ENCODE measurements around the gene BRPF1.

Gene BRPF1

GRCh38 chr3:9701711-9702110 is 29.8 kb upstream of the BRPF1 start:
- no peak for DNase-seq (ENCODE audit: low read depth)

DNA sequence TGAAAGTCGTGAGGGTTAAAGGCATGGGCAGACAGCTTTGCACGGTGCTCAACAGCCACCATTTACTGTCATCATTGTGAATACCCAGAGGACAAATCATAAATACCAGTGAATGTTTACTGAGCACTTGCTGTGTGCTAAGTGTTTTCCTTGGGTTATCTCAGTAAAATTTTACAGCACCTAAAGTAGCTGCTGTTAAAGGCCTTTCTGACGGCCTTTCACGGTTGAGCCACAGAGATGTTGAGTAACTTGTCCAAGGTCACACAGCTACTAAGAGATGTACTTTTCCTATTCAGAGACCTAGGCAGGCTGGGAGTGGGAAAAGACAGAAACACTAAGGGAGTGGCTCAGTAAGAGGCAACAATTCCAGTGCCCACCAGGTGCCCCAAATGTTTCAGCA is 28.3 kb upstream of the BRPF1 start:
- no peak for DNase-seq (ENCODE audit: low read depth)

DNA sequence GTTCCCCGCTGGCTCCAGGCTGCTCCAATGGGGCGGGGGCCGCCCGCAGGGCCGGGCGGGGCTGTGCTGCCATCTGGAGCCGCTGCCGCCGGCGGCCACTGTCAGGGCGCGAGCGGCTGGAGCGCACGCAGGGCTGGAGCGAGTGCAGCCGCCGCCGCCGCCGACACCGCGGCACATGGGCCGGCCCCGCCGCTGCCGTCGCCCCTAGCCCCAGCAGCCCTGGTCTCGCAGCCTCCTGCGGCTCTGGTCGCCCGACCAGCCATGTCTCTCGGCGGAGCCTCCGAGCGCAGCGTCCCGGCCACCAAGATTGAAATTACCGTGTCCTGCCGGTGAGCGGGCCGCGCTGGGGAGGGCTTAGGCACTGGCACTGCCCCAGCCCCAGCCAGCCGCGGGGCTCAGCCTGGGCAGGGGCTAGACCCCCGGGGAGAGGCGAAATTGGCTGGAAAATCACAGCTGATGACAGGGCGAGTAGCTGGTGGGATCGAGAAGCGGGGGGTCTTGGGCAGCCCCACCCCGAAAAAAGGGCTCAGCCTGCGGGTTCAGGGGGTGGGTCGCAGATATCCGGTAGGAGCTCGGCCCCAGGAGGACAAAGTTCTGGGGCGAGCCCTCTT is 27.7 kb upstream of the BRPF1 start, which contains the start of gene CPNE9:
Gene CPNE9, plus strand, starts transcription at position 98 of the 611 bp plus-strand sequence. Its CDS starts 164 bp downstream, at position 262.
- DNase-seq (ENCODE audit: low read depth), result no peak

DNA sequence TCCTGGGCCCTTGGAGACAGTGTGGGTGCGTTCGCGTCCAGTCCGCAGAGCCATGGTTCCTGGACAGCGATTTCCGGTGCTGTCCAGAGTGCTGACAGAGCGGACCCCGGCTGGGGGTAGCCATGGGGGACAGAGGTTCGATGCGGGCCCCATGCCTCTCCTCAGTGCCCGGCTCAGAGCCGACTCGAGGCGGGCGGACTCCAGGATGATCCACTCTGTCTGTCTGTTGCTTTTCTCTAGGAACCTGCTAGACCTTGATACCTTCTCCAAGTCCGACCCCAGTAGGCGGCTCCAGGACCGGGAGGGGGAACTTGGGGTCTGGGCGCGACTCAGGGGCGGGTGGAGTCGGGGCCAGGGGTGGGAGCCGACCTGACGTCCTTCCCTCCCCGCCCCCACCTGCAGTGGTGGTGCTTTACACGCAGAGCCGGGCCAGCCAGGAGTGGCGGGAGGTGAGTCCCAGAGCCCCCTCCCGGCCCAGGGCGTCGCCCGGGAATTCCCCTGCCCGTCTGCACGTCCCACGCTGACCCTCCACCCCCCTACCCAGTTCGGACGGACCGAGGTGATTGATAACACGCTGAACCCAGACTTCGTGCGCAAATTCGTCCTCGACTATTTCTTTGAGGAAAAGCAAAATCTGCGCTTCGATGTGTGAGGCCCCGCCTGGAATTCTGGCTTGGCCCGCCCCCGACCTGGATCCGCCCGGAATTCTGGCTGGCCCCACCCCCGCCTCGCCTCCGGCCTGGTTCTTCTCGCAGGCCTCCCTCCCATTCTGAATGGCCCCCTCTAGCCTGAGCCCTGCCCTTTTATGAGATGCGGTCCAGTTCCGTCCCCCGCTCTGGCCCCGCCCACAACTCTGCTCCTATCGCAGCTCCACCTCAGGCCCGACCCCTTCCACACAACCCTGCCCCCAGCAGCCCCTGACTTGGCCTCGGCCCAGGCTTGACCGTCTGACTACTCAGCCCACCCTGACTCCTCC is 26.9 kb upstream of the BRPF1 start:
- DNase-seq (ENCODE audit: low read depth), result no peak

GRCh38 chr3:9710174-9710739 is 21.3 kb upstream of the BRPF1 start:
- DNase-seq (ENCODE audit: low read depth), result no peak

GRCh38 chr3:9712415-9712814 is 19.1 kb upstream of the BRPF1 start:
- DNase-seq (ENCODE audit: low read depth), result no peak

DNA sequence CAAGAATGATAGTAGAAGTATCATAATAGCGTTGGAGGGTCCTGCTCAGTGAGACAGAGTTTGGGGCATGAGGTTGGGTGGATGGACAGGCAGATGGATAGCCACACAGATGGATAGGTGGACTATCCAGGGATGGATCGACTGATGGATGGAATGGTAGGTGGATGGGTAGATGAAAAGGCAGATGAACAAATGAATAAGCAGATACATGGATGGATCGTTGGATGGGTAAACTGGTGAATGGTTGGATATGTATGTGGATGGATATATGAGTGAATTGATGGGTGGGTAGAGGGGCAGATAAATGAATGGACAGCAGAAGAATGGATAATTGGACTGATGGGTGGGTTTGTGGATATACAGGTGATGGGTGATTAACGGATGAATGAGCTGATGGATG is 18.4 kb upstream of the BRPF1 start:
- no peak for DNase-seq (ENCODE audit: low read depth)

DNA sequence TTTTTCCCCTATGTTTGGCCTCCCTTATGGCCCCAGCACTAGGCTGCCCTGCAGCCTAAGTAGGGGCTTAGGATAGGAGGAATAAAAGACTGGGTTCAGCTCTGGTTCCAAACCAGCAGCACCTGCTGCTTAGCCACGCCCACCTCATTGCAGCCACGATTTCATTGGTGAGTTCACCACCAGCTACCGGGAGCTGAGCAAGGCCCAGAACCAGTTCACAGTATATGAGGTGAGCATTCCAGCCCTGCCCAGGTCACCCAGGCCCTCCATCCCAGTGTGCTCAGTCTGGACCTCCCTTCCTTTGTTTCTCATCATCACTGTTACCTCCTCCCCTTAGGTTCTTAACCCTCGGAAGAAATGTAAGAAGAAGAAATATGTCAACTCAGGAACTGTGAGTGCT is 16.4 kb upstream of the BRPF1 start:
- no peak for DNase-seq (ENCODE audit: low read depth)

- no peak for DNase-seq (ENCODE audit: low read depth)
These were observed 15.6 kb upstream of the BRPF1 start for GRCh38 chr3:9715764-9716437.

DNA sequence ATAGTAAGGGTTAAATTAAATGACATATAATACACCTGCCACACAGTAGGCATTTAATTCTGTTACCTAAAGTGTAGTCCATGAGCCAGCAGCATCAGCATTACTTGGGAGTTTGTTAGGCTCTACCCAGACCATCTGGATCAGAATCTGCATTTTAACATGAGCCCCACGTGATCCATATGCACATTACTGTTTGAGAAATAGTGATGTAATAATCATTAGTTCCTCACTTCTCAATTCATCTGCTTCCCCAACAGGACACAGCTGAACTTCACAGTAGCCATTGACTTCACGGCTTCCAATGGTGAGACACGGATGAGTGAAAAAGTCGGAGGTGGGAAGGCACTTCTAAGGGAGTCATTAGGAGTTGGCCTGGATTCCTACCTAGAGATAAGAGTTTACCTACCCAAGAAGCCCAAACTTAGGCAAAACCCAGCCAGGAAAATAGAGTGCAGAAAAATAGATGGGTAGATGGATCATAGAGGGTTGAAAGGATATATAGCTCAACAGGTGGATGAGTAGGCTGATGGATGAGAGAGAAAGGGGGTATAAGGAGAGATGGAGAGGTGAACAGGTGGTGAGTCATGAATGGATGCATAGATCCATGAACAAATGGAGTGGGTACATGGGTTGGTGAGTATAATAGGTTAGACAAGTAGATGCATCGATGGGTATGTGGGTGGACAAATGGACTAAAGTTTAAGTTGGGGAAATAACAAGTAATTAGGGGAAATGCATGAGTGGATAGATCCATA is 14.6 kb upstream of the BRPF1 start:
- no peak for DNase-seq (ENCODE audit: low read depth)

DNA sequence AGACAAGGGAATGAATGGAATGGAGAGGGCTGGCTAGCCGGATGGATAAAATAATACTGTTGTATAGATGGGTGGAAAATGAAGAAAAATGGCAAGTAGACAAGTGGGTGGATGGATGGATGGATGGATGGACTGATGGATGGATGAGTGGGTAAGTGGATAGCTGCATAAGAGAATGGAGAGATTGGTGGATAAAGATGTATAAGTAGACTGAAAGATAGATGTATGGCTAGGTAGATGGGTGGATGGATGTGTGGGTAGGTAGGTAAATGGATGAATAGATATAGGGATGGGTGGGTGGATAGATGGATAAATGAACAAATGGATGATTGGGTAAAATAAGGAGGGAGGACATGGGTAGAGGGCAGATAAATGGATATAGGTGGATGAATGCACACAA is 14.0 kb upstream of the BRPF1 start:
- no peak for DNase-seq (ENCODE audit: low read depth)

- no peak for DNase-seq (ENCODE audit: low read depth)
These were observed 13.4 kb upstream of the BRPF1 start for GRCh38 chr3:9718118-9718517.

DNA sequence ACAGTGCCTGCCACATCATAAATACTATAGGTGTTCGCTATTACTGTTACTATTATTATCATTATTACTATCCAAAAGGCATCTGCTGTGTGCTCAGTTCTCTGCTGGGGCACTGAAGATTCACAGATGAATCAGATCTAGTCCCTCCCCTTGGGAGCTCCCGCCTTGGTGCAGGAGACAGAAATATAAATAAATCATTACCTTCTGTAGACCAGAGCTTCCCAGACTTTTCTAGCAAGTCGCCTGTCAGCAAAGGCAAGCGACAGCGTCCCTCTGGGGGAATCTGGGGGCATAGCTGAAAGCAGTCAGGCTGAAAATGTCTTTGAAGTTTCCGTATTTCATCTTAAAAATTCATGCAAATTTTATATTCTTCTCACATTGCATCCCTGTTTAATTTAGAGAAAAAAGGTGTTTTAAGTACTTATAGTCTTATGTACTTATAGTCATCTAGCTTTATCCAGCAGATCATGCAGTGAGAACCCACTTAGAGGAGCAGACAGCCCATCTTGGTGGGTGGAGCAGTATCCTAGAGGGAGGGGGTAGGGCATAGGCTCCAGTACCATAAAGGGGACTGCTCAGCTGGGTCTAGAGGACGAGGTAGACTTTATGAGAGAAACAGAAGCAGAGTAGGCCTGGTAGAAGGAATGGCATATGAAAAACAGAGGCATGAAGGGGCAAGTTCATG is 10.4 kb upstream of the BRPF1 start:
- no peak for DNase-seq (ENCODE audit: low read depth)

DNA sequence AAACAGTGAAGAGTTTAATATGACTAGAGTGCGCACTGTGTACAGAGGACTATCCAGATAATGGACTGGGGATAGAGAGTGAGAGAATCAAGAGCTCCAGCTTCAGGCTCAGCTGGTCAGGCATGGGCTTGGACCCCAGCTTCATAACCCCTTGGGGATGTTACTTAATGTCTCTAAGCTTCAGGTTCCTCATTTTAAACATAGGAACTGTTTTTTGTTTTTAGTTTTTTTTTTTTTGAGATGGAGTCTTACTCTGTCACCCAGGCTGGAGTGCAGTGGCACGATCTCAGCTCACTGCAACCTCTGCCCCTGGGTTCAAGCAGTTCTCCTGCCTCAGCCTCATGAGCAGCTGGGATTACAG is 9.9 kb upstream of the BRPF1 start:
- DNase-seq (ENCODE audit: low read depth), result no peak

DNA sequence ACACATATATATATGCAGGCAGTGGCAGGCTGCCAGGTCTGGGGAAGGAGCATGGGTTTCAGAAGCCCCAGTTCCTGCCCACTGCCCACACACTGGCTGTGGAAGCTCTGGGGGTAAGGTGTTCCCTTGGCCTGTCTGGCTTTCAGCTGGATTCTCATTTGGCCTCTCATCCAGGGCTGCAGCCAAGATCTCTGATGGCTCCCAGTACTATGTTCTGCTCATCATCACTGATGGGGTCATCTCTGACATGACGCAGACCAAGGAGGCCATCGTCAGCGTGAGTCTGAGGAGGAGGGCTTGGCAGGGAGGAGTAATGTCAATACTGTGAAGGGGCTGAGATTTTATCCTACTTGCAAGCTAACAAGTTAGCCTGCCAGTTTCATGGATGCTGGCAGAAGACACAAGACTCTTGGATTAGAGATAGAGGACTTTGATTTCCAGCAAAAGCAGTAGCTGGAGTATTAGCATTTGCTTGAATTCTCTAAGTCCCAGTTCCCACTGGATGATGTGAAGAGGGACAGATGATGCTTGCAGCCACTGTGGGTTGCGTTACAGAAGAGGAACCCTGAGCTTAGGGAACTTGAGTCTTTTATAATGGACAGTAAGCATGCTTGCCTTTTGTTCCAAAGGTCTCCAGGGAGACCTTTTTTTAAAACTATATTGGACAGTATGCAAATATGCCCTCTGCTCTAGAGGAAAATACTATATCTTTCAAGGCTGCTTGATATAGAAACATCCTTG is 5.6 kb upstream of the BRPF1 start:
- no peak for DNase-seq (ENCODE audit: low read depth)

DNA sequence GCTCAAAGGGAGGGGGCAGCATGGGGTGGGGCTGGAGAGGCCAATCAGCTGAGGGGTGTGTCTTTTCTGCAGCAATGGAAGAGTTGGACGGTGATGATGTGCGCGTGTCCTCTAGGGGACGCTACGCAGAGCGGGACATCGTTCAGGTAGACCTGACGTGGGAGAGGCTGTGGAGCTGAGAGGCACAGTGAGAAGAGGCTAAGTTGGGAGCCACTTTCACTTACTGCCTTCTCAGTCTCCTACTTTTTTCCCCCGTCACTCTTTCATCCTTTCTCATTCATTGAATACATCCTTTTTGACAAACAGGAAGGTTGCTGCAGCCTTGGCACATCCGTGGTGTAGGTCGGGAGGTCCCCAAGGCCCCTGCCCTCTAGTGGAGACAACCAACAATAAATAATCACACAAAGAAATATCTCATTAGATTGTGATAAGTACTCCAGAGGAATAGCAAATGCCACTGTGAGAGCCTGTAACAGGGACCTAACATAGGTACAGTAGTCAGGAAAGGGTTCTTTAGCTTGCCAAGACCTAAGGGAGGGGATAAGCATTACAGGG is 4.4 kb upstream of the BRPF1 start:
- no peak for DNase-seq (ENCODE audit: low read depth)

GRCh38 chr3:9727743-9728142 is 3.8 kb upstream of the BRPF1 start:
- DNase-seq (ENCODE audit: low read depth), result no peak

DNA sequence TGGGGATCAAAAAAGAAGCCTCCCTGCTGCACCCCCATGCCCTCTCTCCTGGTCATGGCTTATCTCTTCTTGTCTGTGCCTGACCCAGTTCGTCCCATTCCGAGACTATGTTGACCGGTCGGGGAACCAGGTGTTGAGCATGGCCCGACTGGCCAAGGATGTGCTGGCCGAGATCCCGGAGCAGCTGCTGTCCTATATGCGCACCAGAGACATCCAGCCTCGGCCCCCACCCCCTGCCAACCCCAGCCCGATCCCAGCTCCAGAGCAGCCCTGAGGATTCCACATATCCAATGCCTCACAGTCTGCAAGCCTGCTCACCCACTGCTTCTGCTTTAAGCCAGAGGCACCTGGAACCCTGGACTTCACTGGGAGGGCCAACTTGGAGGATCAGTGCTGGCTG is 2.1 kb upstream of the BRPF1 start:
- no peak for DNase-seq (ENCODE audit: low read depth)

GRCh38 chr3:9730657-9731205 is 804 bp upstream of the BRPF1 start:
- no peak for DNase-seq (ENCODE audit: low read depth)

Measured in activated gamma-delta T cell treated with anti-CD3 and anti-CD28 coated beads, Interleukin-2, amount 50 U/mL, for 16 hours (primary cell).